H9 (cell line): ENCODE results near the gene TRIM50. TPM values are rescaled to one million over a fixed set of nuclear protein-coding genes. Genes with fewer than 3 reads are reported as not detected.
"Not testable (repeated sequence)": the region's sequence is repeated elsewhere in the genome, so short reads cannot be mapped to it uniquely, and the experiment has no call there.

Source experiments
- DNase-seq: peaks from one replicate; pipeline ENCODE4 v3.0.0-alpha.2; 2017
- H2AFZ ChIP-seq: one replicate; pipeline ENCODE4 v1.6.1; 2013; ENCODE audit warnings: mild to moderate bottlenecking, low read length, control low read depth, moderate library complexity
- H2AK5ac ChIP-seq: 2 replicates; pipeline ENCODE4 v1.6.1; 2013; ENCODE audit warnings: low read length, control low read depth, mixed read lengths; ENCODE audit not compliant: insufficient read length
- H2BK120ac ChIP-seq: one replicate; pipeline ENCODE4 v1.6.1; 2013; ENCODE audit warnings: low read depth, mild to moderate bottlenecking, low read length, control low read depth, inconsistent platforms; ENCODE audit not compliant: poor library complexity, severe bottlenecking
- H2BK12ac ChIP-seq: 2 replicates; pipeline ENCODE4 v1.6.1; 2013; ENCODE audit warnings: low read length, control low read depth, mixed read lengths, low read depth; ENCODE audit not compliant: insufficient read length
- H2BK15ac ChIP-seq: 2 replicates; pipeline ENCODE4 v1.6.1; 2013; ENCODE audit warnings: low read depth, low read length, control low read depth
- H2BK20ac ChIP-seq: one replicate; pipeline ENCODE4 v1.6.1; 2013; ENCODE audit warnings: low read depth, mild to moderate bottlenecking, low read length, control low read depth, inconsistent platforms; ENCODE audit not compliant: poor library complexity, severe bottlenecking
- H2BK5ac ChIP-seq: 2 replicates; pipeline ENCODE4 v1.6.1; 2013; ENCODE audit warnings: low read length, control low read depth, mixed read lengths; ENCODE audit not compliant: insufficient read length
- H3K14ac ChIP-seq: 2 replicates; pipeline ENCODE4 v1.6.1; 2013; ENCODE audit warnings: low read length, control low read depth; ENCODE audit not compliant: insufficient read depth
- H3K18ac ChIP-seq: 2 replicates; pipeline ENCODE4 v1.6.1; 2013; ENCODE audit warnings: low read depth, mild to moderate bottlenecking, mixed read lengths, low read length, control low read depth; ENCODE audit not compliant: insufficient read length
- H3K23ac ChIP-seq: 2 replicates; pipeline ENCODE4 v1.6.1; 2013; ENCODE audit warnings: low read length, control low read depth, mixed read lengths, low read depth; ENCODE audit not compliant: insufficient read length
- H3K23me2 ChIP-seq: 2 replicates; pipeline ENCODE4 v1.6.1; 2013; ENCODE audit warnings: low read depth, mild to moderate bottlenecking, mixed read lengths, low read length, control low read depth; ENCODE audit not compliant: insufficient read length, poor library complexity, severe bottlenecking
- H3K27ac ChIP-seq: 2 replicates; pipeline ENCODE4 v1.5.1; 2013; ENCODE audit warnings: low read length, control low read depth, mixed read lengths, low read depth; ENCODE audit not compliant: insufficient read length
- H3K27me3 ChIP-seq: 2 replicates; pipeline ENCODE4 v1.6.1; 2013; ENCODE audit warnings: low read length, control low read depth, inconsistent platforms; ENCODE audit not compliant: insufficient read depth
- H3K4ac ChIP-seq: 2 replicates; pipeline ENCODE4 v1.6.1; 2013; ENCODE audit warnings: low read depth, mild to moderate bottlenecking, control low read depth, inconsistent platforms, low read length, moderate library complexity
- H3K4me1 ChIP-seq: 2 replicates; pipeline ENCODE4 v1.6.1; 2013; ENCODE audit warnings: low read length, control low read depth, inconsistent platforms; ENCODE audit not compliant: insufficient read depth
- H3K4me2 ChIP-seq: 2 replicates; pipeline ENCODE4 v1.6.1; 2013; ENCODE audit warnings: low read length, control low read depth, mixed read lengths; ENCODE audit not compliant: insufficient read length, insufficient read depth
- H3K56ac ChIP-seq: 2 replicates; pipeline ENCODE4 v1.6.1; 2013; ENCODE audit warnings: low read depth, mild to moderate bottlenecking, mixed read lengths, low read length, control low read depth; ENCODE audit not compliant: insufficient read length
- H3K79me1 ChIP-seq: 2 replicates; pipeline ENCODE4 v1.6.1; 2013; ENCODE audit warnings: low read depth, mild to moderate bottlenecking, moderate library complexity, low read length, control low read depth, inconsistent platforms; ENCODE audit not compliant: insufficient read depth, poor library complexity, severe bottlenecking
- H3K79me2 ChIP-seq: 2 replicates; pipeline ENCODE4 v1.6.1; 2013; ENCODE audit warnings: low read length, control low read depth, inconsistent platforms; ENCODE audit not compliant: insufficient read depth
- H3K9ac ChIP-seq: 2 replicates; pipeline ENCODE4 v1.6.1; 2013; ENCODE audit warnings: low read length, control low read depth, mixed read lengths; ENCODE audit not compliant: insufficient read length; ENCODE audit errors: extremely low read depth
- H3K9me3 ChIP-seq: one replicate; pipeline ENCODE4 v1.6.1; 2013; ENCODE audit warnings: low read depth, low read length, inconsistent platforms; ENCODE audit not compliant: control insufficient read depth
- H3T11ph ChIP-seq: one replicate; pipeline ENCODE4 v1.6.1; 2013; ENCODE audit warnings: mild to moderate bottlenecking, low read length, control low read depth, inconsistent platforms
- H4K20me1 ChIP-seq: one replicate; pipeline ENCODE4 v1.6.1; 2013; ENCODE audit not compliant: control insufficient read depth, insufficient read length, insufficient read depth
- H4K5ac ChIP-seq: 2 replicates; pipeline ENCODE4 v1.6.1; 2013; ENCODE audit warnings: low read depth, mild to moderate bottlenecking, mixed read lengths, low read length, control low read depth; ENCODE audit not compliant: insufficient read length
- H4K8ac ChIP-seq: replicated peaks from 2 replicates; pipeline ENCODE4 v1.6.1; 2013; ENCODE audit warnings: low read length, control low read depth, mixed read lengths, low read depth; ENCODE audit not compliant: insufficient read length
- H4K91ac ChIP-seq: 2 replicates; pipeline ENCODE4 v1.6.1; 2013; ENCODE audit warnings: low read depth, mild to moderate bottlenecking, moderate library complexity, mixed read lengths, low read length, control low read depth; ENCODE audit not compliant: insufficient read length
- H3K27ac Mint-ChIP-seq, 3 experiments: 2 replicates in 2 of 3; 3 replicates in 1 of 3; pipeline ENCODE4 v1.8.0; 2020 to 2021; ENCODE audit warnings: mixed read lengths in 3 of 3, mild to moderate bottlenecking in 1 of 3, moderate library complexity in 1 of 3
- H3K27me3 Mint-ChIP-seq: 2 replicates; pipeline ENCODE4 v1.8.0; 2021; ENCODE audit warnings: low read depth, mild to moderate bottlenecking, moderate library complexity, mixed read lengths
- H3K36me3 Mint-ChIP-seq, 3 experiments: 2 replicates in 2 of 3; 3 replicates in 1 of 3; pipeline ENCODE4 v1.8.0; 2020 to 2021; ENCODE audit warnings: low read depth in 3 of 3, mixed read lengths in 3 of 3; ENCODE audit not compliant: insufficient read depth in 1 of 3
- H3K4me1 Mint-ChIP-seq, 2 experiments: 2 replicates each; pipeline ENCODE4 v1.8.0; 2020; ENCODE audit warnings: mixed read lengths in 2 of 2
- H3K4me3 Mint-ChIP-seq, 2 experiments: 2 replicates in 1 of 2; 3 replicates in 1 of 2; pipeline ENCODE4 v1.8.0; 2020 to 2021; ENCODE audit warnings: mild to moderate bottlenecking in 2 of 2, mixed read lengths in 2 of 2, moderate library complexity in 1 of 2
- H3K9me3 Mint-ChIP-seq, 2 experiments: 2 replicates in 1 of 2; 3 replicates in 1 of 2; pipeline ENCODE4 v1.8.0; 2020; ENCODE audit warnings: mild to moderate bottlenecking in 2 of 2, mixed read lengths in 2 of 2, moderate library complexity in 1 of 2
- WGBS: extraction: QIAGEN DNeasy Blood & Tissue Kit; methylation state at CpG from one replicate; pipeline ENCODE4 v1.1.7; 2013; ENCODE audit warnings: missing lambda C conversion rate, low lambda C conversion rate, mixed read lengths; ENCODE audit not compliant: insufficient read length; ENCODE audit errors: extremely low coverage; 5-methylcytosine and 5-hydroxymethylcytosine counted together
- long read RNA-seq: library from polyadenylated mRNA; unstranded; transcript quantifications from one replicate; pipeline ENCODE4 v2.0.0, GENCODE V29; 2020
- total RNA-seq: library from RNA; stranded (reverse); gene quantifications from 2 replicates; pipeline ENCODE4 v1.2.1, GENCODE V29; 2021

The TRIM50 gene
- not detected in 2 replicates for total RNA-seq
- long read RNA-seq, partial matches to known transcripts: 1 of 2 reads
- long read RNA-seq, other reads (novel, unspliced or antisense): 1 of 2 reads

DNA sequence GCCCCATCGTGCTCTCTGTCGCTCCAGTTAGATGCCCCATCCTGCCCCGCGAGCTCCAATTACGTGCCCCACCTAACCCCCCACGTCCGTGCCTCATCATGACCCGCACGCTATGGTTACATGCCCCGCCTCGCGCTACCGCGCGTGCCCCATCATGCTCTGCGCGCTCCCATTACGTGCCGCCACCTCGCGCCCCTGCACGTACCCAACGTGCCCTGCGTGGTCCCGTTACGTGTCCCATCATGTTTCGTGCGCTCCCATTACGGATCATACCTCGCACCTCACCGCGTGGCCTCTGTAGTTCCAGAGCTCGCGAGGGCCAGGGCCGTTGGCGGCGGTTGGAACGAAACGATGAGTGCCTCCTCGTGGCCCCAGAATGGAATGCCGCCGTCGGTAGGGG lies at the start of gene TRIM50, which contains the start of gene FKBP6:
Gene TRIM50 (minus strand): TSS at position 161 of the 400 bp plus-strand sequence. CDS start 3,295 bp downstream, outside the sequence.
Gene FKBP6 (plus strand): TSS at position 240 of the 400 bp plus-strand sequence. CDS start 268 bp downstream, outside the sequence.
- H2BK5ac ChIP-seq, H3K9me3 ChIP-seq, H3K9ac ChIP-seq, H3K36me3 Mint-ChIP-seq, H3K27me3 Mint-ChIP-seq, H3K79me1 ChIP-seq, H3K23ac ChIP-seq, H3K4me1 ChIP-seq, H2BK120ac ChIP-seq, H3K4me3 Mint-ChIP-seq, H4K91ac ChIP-seq, H3K79me2 ChIP-seq, H3K18ac ChIP-seq, H4K20me1 ChIP-seq, H2BK12ac ChIP-seq, H3K4me2 ChIP-seq, H3K14ac ChIP-seq, H3K4ac ChIP-seq, H2BK20ac ChIP-seq, H3K27ac ChIP-seq, H2BK15ac ChIP-seq, H4K8ac ChIP-seq, H3K27ac Mint-ChIP-seq, H3K9me3 Mint-ChIP-seq, H3K27me3 ChIP-seq, H3K23me2 ChIP-seq, H3K56ac ChIP-seq, H2AFZ ChIP-seq, H2AK5ac ChIP-seq, H4K5ac ChIP-seq, DNase-seq, H3T11ph ChIP-seq: not testable (repeated sequence)
- no CpG with 5 or more reads among the region's 43 CpGs for WGBS
- peaks cover 12 to 24% of the 10 kb centered on the region in 2 experiments for H3K4me1 Mint-ChIP-seq
